GM21529 (cell line): ENCODE data around the gene HSDL1.

ENCODE experiments used
- ATAC-seq: cut with Tn5 transposase; IDR thresholded peaks from one replicate; pipeline ENCODE4 v1.9.1; 2021; ENCODE audit not compliant: unreplicated experiment

The HSDL1 gene

GRCh38 chr16:84084570-84085270 is 60.3 kb downstream of the HSDL1 start:
- ATAC-seq = peak; percentile 45

- ATAC-seq = no peak
Measured at GRCh38 chr16:84082835-84083569, 62.0 kb downstream of the HSDL1 start.

- no peak for ATAC-seq
Measured at GRCh38 chr16:84082110-84082509, 62.9 kb downstream of the HSDL1 start.

GRCh38 chr16:84081446-84081989 is 63.5 kb downstream of the HSDL1 start:
- ATAC-seq = no peak

GRCh38 chr16:84080813-84081212 is 64.2 kb downstream of the HSDL1 start:
- ATAC-seq = no peak

- ATAC-seq = no peak
Measured at GRCh38 chr16:84080378-84080777, 64.6 kb downstream of the HSDL1 start.

GRCh38 chr16:84079664-84080063 is 65.3 kb downstream of the HSDL1 start:
- no peak for ATAC-seq

GRCh38 chr16:84075376-84075775 is 69.6 kb downstream of the HSDL1 start:
- ATAC-seq = no peak

GRCh38 chr16:84074721-84075120 is 70.3 kb downstream of the HSDL1 start:
- ATAC-seq = no peak
